Right lobe of liver (tissue), 4 donors: ENCODE measurements around the gene HPN.

ENCODE experiments used
- POLR2A ChIP-seq: fragments of 450-650 bp; IDR thresholded peaks from one replicate; pipeline ENCODE4 v1.6.1; 2017; ENCODE audit warnings: antibody characterized with exemption, mild to moderate bottlenecking
- TF ChIP-seq, protein P1 (sequence below), 4 donors: fragments of 200-600 bp in 3 of 4; fragments of 450-650 bp in 1 of 4; IDR thresholded peaks; one replicate each; pipeline versions ENCODE4 v1.5.1 to v1.8.0; 2016 to 2022; ENCODE audit warnings: antibody characterized with exemption in 4 of 4, mild to moderate bottlenecking in 2 of 4
- donor health status: DM: no; HTN: no; CAD: no.
- donor health status: DM: no; HTN: no; CAD: no.
- donor health status: DM: no; HTN: yes; CAD: no.

DNA sequence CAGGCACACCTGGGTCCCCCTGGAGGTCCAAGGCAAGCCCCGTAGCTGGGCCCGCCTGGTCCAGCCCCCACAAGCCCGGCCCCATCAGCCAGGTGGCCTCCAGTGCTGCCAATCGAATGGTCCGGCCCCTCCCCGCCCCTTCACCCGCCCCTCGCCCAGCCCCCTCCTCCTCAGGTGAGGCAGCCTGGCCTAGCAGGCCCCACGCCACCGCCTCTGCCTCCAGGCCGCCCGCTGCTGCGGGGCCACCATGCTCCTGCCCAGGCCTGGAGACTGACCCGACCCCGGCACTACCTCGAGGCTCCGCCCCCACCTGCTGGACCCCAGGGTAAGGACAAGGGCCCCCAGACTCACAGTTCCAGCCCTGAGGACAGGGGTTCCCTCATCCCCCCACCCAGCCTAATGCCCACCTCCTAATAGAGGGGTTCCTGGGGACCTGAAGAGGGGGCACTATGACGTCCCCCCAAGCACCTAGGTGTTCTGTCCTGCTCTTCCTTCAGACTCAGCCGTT, at the start of gene HPN:
- TF ChIP-seq, protein P1, sequence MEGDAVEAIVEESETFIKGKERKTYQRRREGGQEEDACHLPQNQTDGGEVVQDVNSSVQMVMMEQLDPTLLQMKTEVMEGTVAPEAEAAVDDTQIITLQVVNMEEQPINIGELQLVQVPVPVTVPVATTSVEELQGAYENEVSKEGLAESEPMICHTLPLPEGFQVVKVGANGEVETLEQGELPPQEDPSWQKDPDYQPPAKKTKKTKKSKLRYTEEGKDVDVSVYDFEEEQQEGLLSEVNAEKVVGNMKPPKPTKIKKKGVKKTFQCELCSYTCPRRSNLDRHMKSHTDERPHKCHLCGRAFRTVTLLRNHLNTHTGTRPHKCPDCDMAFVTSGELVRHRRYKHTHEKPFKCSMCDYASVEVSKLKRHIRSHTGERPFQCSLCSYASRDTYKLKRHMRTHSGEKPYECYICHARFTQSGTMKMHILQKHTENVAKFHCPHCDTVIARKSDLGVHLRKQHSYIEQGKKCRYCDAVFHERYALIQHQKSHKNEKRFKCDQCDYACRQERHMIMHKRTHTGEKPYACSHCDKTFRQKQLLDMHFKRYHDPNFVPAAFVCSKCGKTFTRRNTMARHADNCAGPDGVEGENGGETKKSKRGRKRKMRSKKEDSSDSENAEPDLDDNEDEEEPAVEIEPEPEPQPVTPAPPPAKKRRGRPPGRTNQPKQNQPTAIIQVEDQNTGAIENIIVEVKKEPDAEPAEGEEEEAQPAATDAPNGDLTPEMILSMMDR (IDR thresholded peaks at IDR 0.05): no peak
- peak; percentile 53 for TF ChIP-seq POLR2A
